Neutrophil (primary cell): ENCODE results near the gene PLEKHA6.

Source experiments
- H3K27ac ChIP-seq: fragments of 200-600 bp; sonication (generic); 2 replicates; pipeline ENCODE4 v1.5.1; 2016; ENCODE audit warnings: mild to moderate bottlenecking, moderate library complexity
- H3K27me3 ChIP-seq: fragments of 200-600 bp; sonication (generic); 2 replicates; pipeline ENCODE4 v1.6.0; 2016; ENCODE audit warnings: mild to moderate bottlenecking
- H3K36me3 ChIP-seq: fragments of 200-600 bp; sonication (generic); 2 replicates; pipeline ENCODE4 v1.5.1; 2017
- H3K4me1 ChIP-seq, 2 experiments: fragments of 200-600 bp in 1 of 2; sonication (generic) in 1 of 2; 1 replicate in 1 of 2; 2 replicates in 1 of 2; pipeline versions ENCODE4 v1.5.1 to v1.6.1; 2013 to 2016; ENCODE audit warnings: low read depth in 1 of 2, low read length in 1 of 2, mild to moderate bottlenecking in 1 of 2, moderate library complexity in 1 of 2; ENCODE audit not compliant: control insufficient read depth in 1 of 2, insufficient read depth in 1 of 2
- H3K4me3 ChIP-seq, 2 experiments: fragments of 200-600 bp in 1 of 2; sonication (generic) in 1 of 2; 1 replicate in 1 of 2; 2 replicates in 1 of 2; pipeline ENCODE4 v1.5.1; 2013 to 2016; ENCODE audit warnings: low read depth in 1 of 2, low read length in 1 of 2, mild to moderate bottlenecking in 1 of 2, moderate library complexity in 1 of 2
- H3K9me3 ChIP-seq: fragments of 200-600 bp; sonication (generic); 2 replicates; pipeline ENCODE4 v1.5.1; 2016
- TF ChIP-seq, protein P1 (sequence below): fragments of 200-600 bp; sonication (generic); IDR thresholded peaks from 2 replicates; pipeline ENCODE4 v1.5.1; 2016; ENCODE audit warnings: antibody characterized with exemption

The PLEKHA6 gene

DNA sequence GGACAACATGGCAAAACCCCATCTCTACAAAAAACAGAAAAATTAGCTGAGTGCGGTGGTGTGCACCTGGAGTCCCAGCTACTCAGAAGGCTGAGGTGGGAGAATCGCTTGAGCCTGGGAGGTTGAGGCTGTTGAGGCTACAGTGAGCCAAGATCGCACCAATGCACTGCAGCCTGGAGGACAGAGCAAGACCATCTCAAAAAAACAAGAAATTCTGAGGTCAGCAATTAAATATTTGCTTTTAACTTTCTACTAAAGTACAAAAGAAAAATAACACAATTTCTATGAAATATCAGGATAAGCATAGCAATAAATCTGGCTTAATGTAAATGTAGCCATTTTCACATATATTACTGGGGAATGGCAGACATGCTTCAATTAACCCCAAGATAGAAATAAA is 42.0 kb upstream of the PLEKHA6 start:
- Histone ChIP-seq H3K4me1 (peaks cover 5% of the 10 kb centered on the region in 2 experiments), H3K27ac (no peak overlapping the region), H3K9me3 (no peaks in the 10 kb centered on the region), H3K4me3 (no peak overlapping the region), H3K36me3 (peaks cover 88% of the 10 kb centered on the region), H3K27me3 (no peaks in the 10 kb centered on the region)
- TF ChIP-seq, protein P1, sequence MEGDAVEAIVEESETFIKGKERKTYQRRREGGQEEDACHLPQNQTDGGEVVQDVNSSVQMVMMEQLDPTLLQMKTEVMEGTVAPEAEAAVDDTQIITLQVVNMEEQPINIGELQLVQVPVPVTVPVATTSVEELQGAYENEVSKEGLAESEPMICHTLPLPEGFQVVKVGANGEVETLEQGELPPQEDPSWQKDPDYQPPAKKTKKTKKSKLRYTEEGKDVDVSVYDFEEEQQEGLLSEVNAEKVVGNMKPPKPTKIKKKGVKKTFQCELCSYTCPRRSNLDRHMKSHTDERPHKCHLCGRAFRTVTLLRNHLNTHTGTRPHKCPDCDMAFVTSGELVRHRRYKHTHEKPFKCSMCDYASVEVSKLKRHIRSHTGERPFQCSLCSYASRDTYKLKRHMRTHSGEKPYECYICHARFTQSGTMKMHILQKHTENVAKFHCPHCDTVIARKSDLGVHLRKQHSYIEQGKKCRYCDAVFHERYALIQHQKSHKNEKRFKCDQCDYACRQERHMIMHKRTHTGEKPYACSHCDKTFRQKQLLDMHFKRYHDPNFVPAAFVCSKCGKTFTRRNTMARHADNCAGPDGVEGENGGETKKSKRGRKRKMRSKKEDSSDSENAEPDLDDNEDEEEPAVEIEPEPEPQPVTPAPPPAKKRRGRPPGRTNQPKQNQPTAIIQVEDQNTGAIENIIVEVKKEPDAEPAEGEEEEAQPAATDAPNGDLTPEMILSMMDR, result no peak

DNA sequence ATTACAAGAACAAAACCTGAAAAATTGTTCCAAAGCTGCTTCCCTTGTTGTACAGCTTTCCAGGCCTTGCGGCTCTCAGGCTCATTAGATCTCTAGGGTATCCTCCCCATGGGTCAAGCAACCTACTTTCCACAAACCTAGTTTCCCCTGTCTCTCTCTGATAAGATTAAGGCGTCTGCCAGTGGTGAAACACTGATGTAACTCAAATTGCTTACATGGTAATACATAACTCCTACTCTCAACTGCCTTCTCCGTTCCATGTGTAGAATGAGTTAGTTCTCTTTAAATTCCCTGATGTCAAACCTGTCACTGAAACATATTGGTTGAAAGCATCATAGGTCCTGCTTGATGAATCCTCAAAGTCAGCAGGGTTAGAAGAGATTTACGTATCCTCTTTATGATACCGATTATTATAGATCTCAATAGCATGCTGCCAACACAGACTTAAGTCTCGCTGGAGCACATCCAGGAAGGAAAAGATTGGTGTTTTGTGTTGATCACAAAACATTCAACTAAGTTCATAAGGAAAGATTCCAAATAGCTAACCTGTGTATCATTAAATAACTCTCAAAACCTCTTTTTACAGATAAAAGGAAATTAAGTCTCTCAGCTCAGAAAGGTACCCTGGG is 41.3 kb upstream of the PLEKHA6 start:
- no peaks in the 10 kb centered on the region for H3K9me3 ChIP-seq
- TF ChIP-seq, protein P1, result no peak

DNA sequence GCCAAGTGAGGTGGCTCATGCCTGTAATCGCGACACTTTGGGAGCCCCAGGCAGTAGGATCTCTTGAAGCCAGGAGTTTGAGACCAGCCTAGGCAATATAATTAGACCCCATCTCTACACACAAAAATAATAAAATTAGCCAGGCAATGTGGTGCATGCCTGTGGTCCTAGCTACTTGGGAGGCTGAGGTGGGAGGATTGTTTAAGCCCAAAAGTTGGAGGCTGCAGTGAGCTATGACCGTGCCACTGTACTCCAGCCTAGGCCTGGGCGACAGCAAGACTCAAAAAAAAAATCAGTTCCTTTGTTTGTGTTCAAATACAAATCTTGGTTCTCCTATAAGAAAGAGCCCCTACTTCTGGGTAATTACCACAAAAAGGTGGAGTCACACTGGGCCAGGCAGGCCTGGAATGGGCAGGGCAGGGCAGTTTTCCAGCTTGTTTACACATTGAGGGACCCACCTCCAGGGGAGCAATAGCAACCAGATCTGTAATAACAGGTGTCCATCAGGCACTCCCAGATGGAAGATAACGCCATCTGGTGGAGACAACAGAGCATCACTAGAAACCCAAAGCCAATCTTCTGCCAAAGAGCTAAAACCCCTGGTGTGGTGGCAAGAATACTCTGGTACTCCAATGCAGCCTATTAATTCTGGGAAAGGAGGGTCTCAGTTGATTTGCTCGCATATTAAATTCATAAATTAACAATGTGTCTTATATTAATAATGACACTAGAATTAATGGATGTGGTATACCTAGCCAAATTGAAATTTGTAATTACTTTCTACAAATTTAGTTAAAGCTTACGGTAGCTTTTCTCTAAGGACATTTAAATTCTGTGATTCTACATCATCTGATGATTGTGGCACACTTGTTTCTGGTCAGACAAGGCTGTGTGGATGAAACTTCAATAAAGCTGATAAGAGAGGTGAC is 38.7 kb upstream of the PLEKHA6 start:
- Histone ChIP-seq H3K36me3 (peaks cover 60% of the 10 kb centered on the region), H3K4me3 (no peak overlapping the region), H3K27me3 (no peaks in the 10 kb centered on the region), H3K4me1 (no peaks in the 10 kb centered on the region), H3K9me3 (no peaks in the 10 kb centered on the region), H3K27ac (peak overlapping the region; percentile 11)
- TF ChIP-seq, protein P1, result peak; percentile 73

More for the DNA sequence above, 41.3 kb upstream of the PLEKHA6 start:
- peaks cover 85% of the 10 kb centered on the region for H3K36me3 ChIP-seq
- no peaks in the 10 kb centered on the region for H3K4me1 ChIP-seq
- H3K27ac ChIP-seq, result no peak overlapping the region
- H3K4me3 ChIP-seq, result no peak overlapping the region
- H3K27me3 ChIP-seq, result no peaks in the 10 kb centered on the region

DNA sequence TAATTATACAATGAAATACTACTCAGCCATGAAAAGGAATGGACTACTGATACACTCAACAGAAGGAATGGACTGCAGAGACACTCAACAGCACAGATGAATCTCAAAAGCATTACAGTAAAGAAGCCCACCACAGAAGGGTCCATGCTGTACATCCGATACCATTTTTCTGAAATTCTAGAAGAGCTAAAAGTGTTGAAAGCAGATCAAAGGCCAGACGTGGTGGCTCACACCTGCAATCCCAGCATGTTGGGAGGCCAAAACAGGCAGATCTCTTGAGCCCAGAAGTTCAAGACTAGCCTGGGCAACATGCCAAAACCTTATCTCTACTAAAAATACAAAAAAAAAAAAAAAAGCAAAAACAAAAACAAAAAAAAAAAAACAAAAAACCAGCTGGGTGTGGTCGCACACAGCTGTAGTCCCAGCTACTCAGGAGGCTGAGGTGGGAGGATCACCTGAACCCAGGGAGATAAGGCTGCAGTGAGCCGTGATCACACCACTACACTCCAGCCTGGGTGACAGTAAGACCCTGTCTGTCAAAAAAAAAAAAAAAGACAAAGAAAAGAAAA is 36.4 kb upstream of the PLEKHA6 start:
- no peak overlapping the region for H3K27ac ChIP-seq
- no peaks in the 10 kb centered on the region for H3K27me3 ChIP-seq
- H3K9me3 ChIP-seq, result no peaks in the 10 kb centered on the region
- TF ChIP-seq, protein P1, result no peak
- peaks cover 38% of the 10 kb centered on the region for H3K36me3 ChIP-seq
- no peak overlapping the region for H3K4me3 ChIP-seq
- H3K4me1 ChIP-seq, result no peaks in the 10 kb centered on the region

DNA sequence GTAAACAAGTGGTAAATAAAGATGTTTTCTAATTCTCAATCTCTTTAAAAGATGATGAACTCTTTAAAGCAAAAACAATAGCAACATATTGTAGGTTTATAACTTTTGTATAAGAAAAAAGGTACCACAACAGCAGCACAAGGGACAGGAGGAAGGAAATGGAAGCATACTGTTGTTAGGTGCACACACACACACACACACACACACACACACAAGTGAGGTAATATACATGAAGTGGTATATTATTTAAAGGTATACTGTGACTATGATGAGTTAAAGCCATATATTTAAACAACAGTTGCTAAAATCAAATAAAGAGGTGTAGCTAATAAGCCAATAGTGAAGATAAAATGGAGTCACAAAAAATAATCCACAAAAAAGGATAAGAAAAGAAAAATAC is 31.9 kb upstream of the PLEKHA6 start:
- TF ChIP-seq, protein P1, result no peak
- no peak overlapping the region for H3K4me3 ChIP-seq

More for the DNA sequence above, 31.9 kb upstream of the PLEKHA6 start:
- H3K4me1 ChIP-seq, result no peaks in the 10 kb centered on the region
- peaks cover 2% of the 10 kb centered on the region for H3K36me3 ChIP-seq
- no peaks in the 10 kb centered on the region for H3K9me3 ChIP-seq
- no peaks in the 10 kb centered on the region for H3K27me3 ChIP-seq
- no peak overlapping the region for H3K27ac ChIP-seq
